Neutrophil (primary cell): ENCODE measurements around the gene FRY.

Experiments used
- H3K27ac ChIP-seq: fragments of 200-600 bp; sonication (generic); 2 replicates; pipeline ENCODE4 v1.5.1; 2016; ENCODE audit warnings: mild to moderate bottlenecking, moderate library complexity
- H3K27me3 ChIP-seq: fragments of 200-600 bp; sonication (generic); 2 replicates; pipeline ENCODE4 v1.6.0; 2016; ENCODE audit warnings: mild to moderate bottlenecking
- H3K36me3 ChIP-seq: fragments of 200-600 bp; sonication (generic); 2 replicates; pipeline ENCODE4 v1.5.1; 2017
- H3K4me1 ChIP-seq, 2 experiments: fragments of 200-600 bp in 1 of 2; sonication (generic) in 1 of 2; 1 replicate in 1 of 2; 2 replicates in 1 of 2; pipeline versions ENCODE4 v1.5.1 to v1.6.1; 2013 to 2016; ENCODE audit warnings: low read depth in 1 of 2, low read length in 1 of 2, mild to moderate bottlenecking in 1 of 2, moderate library complexity in 1 of 2; ENCODE audit not compliant: control insufficient read depth in 1 of 2, insufficient read depth in 1 of 2
- H3K4me3 ChIP-seq, 2 experiments: fragments of 200-600 bp in 1 of 2; sonication (generic) in 1 of 2; 1 replicate in 1 of 2; 2 replicates in 1 of 2; pipeline ENCODE4 v1.5.1; 2013 to 2016; ENCODE audit warnings: low read depth in 1 of 2, low read length in 1 of 2, mild to moderate bottlenecking in 1 of 2, moderate library complexity in 1 of 2
- H3K9me3 ChIP-seq: fragments of 200-600 bp; sonication (generic); 2 replicates; pipeline ENCODE4 v1.5.1; 2016
- CTCF ChIP-seq: fragments of 200-600 bp; sonication (generic); IDR thresholded peaks from 2 replicates; pipeline ENCODE4 v1.5.1; 2016; ENCODE audit warnings: antibody characterized with exemption

Gene FRY

GRCh38 chr13:32175943-32176342 is 144.4 kb downstream of the FRY start:
- H3K9me3 ChIP-seq = no peaks in the 10 kb centered on the region
- no peaks in the 10 kb centered on the region for H3K4me1 ChIP-seq
- no peak overlapping the region for H3K4me3 ChIP-seq
- H3K27ac ChIP-seq = no peak overlapping the region
- H3K27me3 ChIP-seq = no peaks in the 10 kb centered on the region
- no peak for TF ChIP-seq CTCF
- H3K36me3 ChIP-seq = peaks cover 100% of the 10 kb centered on the region

GRCh38 chr13:32176696-32177095 is 145.1 kb downstream of the FRY start:
- Histone ChIP-seq H3K9me3 (no peaks in the 10 kb centered on the region), H3K27ac (no peak overlapping the region), H3K36me3 (peaks cover 99% of the 10 kb centered on the region), H3K27me3 (no peaks in the 10 kb centered on the region), H3K4me3 (no peak overlapping the region), H3K4me1 (no peaks in the 10 kb centered on the region)
- TF ChIP-seq CTCF = no peak

GRCh38 chr13:32178763-32179162 is 147.2 kb downstream of the FRY start:
- Histone ChIP-seq H3K27me3 (no peaks in the 10 kb centered on the region), H3K36me3 (peaks cover 98% of the 10 kb centered on the region), H3K27ac (no peak overlapping the region), H3K4me3 (no peak overlapping the region), H3K9me3 (no peaks in the 10 kb centered on the region), H3K4me1 (no peaks in the 10 kb centered on the region)
- TF ChIP-seq CTCF = no peak

GRCh38 chr13:32179708-32180107 is 148.1 kb downstream of the FRY start:
- H3K36me3 ChIP-seq = peaks cover 98% of the 10 kb centered on the region
- no peak overlapping the region for H3K27ac ChIP-seq
- no peak for TF ChIP-seq CTCF
- no peaks in the 10 kb centered on the region for H3K27me3 ChIP-seq
- no peaks in the 10 kb centered on the region for H3K9me3 ChIP-seq
- no peaks in the 10 kb centered on the region for H3K4me1 ChIP-seq
- no peak overlapping the region for H3K4me3 ChIP-seq

- Histone ChIP-seq H3K4me3 (no peak overlapping the region), H3K4me1 (no peaks in the 10 kb centered on the region), H3K9me3 (no peaks in the 10 kb centered on the region), H3K36me3 (peaks cover 98% of the 10 kb centered on the region), H3K27me3 (no peaks in the 10 kb centered on the region), H3K27ac (no peak overlapping the region)
- TF ChIP-seq CTCF = no peak
Observed at GRCh38 chr13:32187651-32188050, 156.1 kb downstream of the FRY start.

- Histone ChIP-seq H3K9me3 (no peaks in the 10 kb centered on the region), H3K27ac (no peak overlapping the region), H3K4me3 (no peak overlapping the region), H3K4me1 (no peaks in the 10 kb centered on the region), H3K36me3 (peaks cover 98% of the 10 kb centered on the region), H3K27me3 (no peaks in the 10 kb centered on the region)
- no peak for TF ChIP-seq CTCF
Observed at GRCh38 chr13:32191452-32191998, 160.0 kb downstream of the FRY start.
